ENCODE results near the gene POLR3E.

DNA sequence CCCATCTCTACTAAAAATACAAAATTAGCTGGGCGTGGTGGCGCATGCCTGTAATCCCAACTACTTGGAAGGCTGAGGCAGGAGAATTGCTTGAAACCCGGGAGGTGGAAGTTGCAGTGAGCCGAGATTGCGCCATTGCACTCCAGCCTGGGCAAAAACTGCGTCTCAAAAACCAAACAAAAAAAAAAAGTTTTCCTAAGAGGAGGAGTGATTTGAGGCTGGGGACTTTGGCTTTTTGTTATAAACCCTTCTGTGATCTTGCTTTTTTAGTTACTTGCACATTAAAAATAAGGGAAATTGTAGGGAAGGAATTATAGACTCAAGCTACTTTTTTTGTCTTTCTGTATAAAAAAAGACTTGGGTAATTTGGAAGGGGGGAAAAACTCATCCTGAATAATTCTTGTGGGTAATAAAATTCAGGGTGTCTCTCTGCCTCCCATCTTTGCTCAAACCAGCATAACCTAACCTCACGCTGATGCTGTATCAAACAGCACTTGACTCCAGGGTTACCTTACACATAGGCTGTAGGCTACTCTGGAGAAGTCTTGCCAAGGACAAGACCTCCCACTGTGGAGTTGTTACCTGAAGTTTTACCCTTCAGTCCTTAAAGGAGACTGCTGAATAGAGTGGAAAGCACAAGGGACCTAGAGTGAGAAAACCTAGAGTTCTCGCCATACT, 78.9 kb downstream of the POLR3E start:
- TF ChIP-seq, protein P1, sequence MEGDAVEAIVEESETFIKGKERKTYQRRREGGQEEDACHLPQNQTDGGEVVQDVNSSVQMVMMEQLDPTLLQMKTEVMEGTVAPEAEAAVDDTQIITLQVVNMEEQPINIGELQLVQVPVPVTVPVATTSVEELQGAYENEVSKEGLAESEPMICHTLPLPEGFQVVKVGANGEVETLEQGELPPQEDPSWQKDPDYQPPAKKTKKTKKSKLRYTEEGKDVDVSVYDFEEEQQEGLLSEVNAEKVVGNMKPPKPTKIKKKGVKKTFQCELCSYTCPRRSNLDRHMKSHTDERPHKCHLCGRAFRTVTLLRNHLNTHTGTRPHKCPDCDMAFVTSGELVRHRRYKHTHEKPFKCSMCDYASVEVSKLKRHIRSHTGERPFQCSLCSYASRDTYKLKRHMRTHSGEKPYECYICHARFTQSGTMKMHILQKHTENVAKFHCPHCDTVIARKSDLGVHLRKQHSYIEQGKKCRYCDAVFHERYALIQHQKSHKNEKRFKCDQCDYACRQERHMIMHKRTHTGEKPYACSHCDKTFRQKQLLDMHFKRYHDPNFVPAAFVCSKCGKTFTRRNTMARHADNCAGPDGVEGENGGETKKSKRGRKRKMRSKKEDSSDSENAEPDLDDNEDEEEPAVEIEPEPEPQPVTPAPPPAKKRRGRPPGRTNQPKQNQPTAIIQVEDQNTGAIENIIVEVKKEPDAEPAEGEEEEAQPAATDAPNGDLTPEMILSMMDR (conservative IDR thresholded peaks at IDR 0.05) = no peak
- TF ChIP-seq EZH2 (IDR thresholded peaks at IDR 0.05; ENCODE audit: low read depth) = no peak
